Right lobe of liver (tissue), 4 donors: Measurements from ENCODE around the gene SAMMSON.

ENCODE experiments used
- CTCF ChIP-seq, 4 donors: fragments of 200-600 bp in 3 of 4; fragments of 450-650 bp in 1 of 4; IDR thresholded peaks; one replicate each; pipeline versions ENCODE4 v1.5.1 to v1.8.0; 2016 to 2022; ENCODE audit warnings: antibody characterized with exemption in 4 of 4, mild to moderate bottlenecking in 2 of 4
- POLR2A ChIP-seq: fragments of 450-650 bp; IDR thresholded peaks from one replicate; pipeline ENCODE4 v1.6.1; 2017; ENCODE audit warnings: antibody characterized with exemption, mild to moderate bottlenecking
- donor health status: DM: no; HTN: no; CAD: no.
- donor health status: DM: no; HTN: no; CAD: no.
- donor health status: DM: no; HTN: yes; CAD: no.

GRCh38 chr3:70075101-70075500, 75.6 kb downstream of the SAMMSON start:
- TF ChIP-seq CTCF (IDR thresholded peaks at IDR 0.05) (no peak), POLR2A (no peak)
